Natural killer cell treated with Interleukin-12 subunit alpha and Interleukin-12 subunit beta and Interleukin-15 and Interleukin-18, amount 100 ng/mL, for 72 hours (primary cell): Measurements from ENCODE around the gene EPB41L5. TPM values are rescaled to one million over a fixed set of nuclear protein-coding genes. Genes with fewer than 3 reads are reported as not detected.
"Not testable (repeated sequence)": the region's sequence is repeated elsewhere in the genome, so short reads cannot be mapped to it uniquely, and the experiment has no call there.

Source experiments
- ATAC-seq, 2 donors: fragments of 150-1000 bp; cut with Tn5 transposase in 1 of 2; sonication (Bioruptor Pico), chemical (Tn5 transposase) in 1 of 2; 2 replicates each; pipeline ENCODE4 v1.10.0; 2021
- DNase-seq: peaks from one replicate; pipeline ENCODE4 v3.0.0; 2022; ENCODE audit warnings: low spot score
- H3K27ac Mint-ChIP-seq, 2 donors: 1 replicate in 1 of 2; 2 replicates in 1 of 2; pipeline ENCODE4 v1.8.0; 2022; ENCODE audit warnings: mixed read lengths in 2 of 2, mild to moderate bottlenecking in 1 of 2, moderate library complexity in 1 of 2
- H3K27me3 Mint-ChIP-seq, 2 donors: 1 replicate in 1 of 2; 2 replicates in 1 of 2; pipeline ENCODE4 v1.8.0; 2022; ENCODE audit warnings: mixed read lengths in 2 of 2
- H3K36me3 Mint-ChIP-seq: one replicate; pipeline ENCODE4 v1.8.0; 2022; ENCODE audit warnings: mixed read lengths
- H3K4me1 Mint-ChIP-seq, 2 donors: 1 replicate in 1 of 2; 2 replicates in 1 of 2; pipeline ENCODE4 v1.8.0; 2022; ENCODE audit warnings: low read depth in 2 of 2, mixed read lengths in 2 of 2, mild to moderate bottlenecking in 1 of 2
- H3K4me3 Mint-ChIP-seq: one replicate; pipeline ENCODE4 v1.8.0; 2022; ENCODE audit warnings: mixed read lengths
- H3K9me3 Mint-ChIP-seq: 2 replicates; pipeline ENCODE4 v1.8.0; 2022; ENCODE audit warnings: mixed read lengths
- total RNA-seq, 2 donors: library from RNA; stranded (reverse); gene quantifications; one replicate each; pipeline ENCODE4 v1.2.3, GENCODE V29; 2022

EPB41L5 gene
- total RNA-seq, 2 donors from 2014 or later: 4.2 to 9.1 TPM

- Mint-ChIP-seq H3K9me3 (no peaks in the 10 kb centered on the region), H3K4me3 (no peak overlapping the region), H3K27me3 (peaks cover 0 to 11% of the 10 kb centered on the region in 2 donors), H3K36me3 (no peaks in the 10 kb centered on the region), H3K27ac (no peak overlapping the region), H3K4me1 (peaks cover 0 to 4% of the 10 kb centered on the region in 2 donors)
- DNase-seq: no peak
- ATAC-seq: no peak
These were observed 25.2 kb downstream of the EPB41L5 start for GRCh38 chr2:120037995-120038541.

GRCh38 chr2:120042359-120042758 is 29.5 kb downstream of the EPB41L5 start:
- DNase-seq: no peak
- Mint-ChIP-seq H3K36me3 (peaks cover 11% of the 10 kb centered on the region), H3K27ac (no peak overlapping the region), H3K27me3 (no peaks in the 10 kb centered on the region), H3K4me1 (peaks cover 0 to 4% of the 10 kb centered on the region in 2 donors), H3K9me3 (no peaks in the 10 kb centered on the region), H3K4me3 (no peak overlapping the region)
- no peak for ATAC-seq

- no peaks in the 10 kb centered on the region for H3K4me1 Mint-ChIP-seq
- no peak overlapping the region for H3K27ac Mint-ChIP-seq
- no peaks in the 10 kb centered on the region for H3K27me3 Mint-ChIP-seq
- H3K4me3 Mint-ChIP-seq: no peak overlapping the region
- no peak for DNase-seq
- ATAC-seq: no peak
- H3K36me3 Mint-ChIP-seq: peaks cover 25% of the 10 kb centered on the region
- no peaks in the 10 kb centered on the region for H3K9me3 Mint-ChIP-seq
These were observed 31.5 kb downstream of the EPB41L5 start for GRCh38 chr2:120044336-120044735.

GRCh38 chr2:120045775-120046174 is 32.9 kb downstream of the EPB41L5 start:
- peaks cover 29% of the 10 kb centered on the region for H3K36me3 Mint-ChIP-seq
- H3K27me3 Mint-ChIP-seq, H3K4me1 Mint-ChIP-seq, H3K27ac Mint-ChIP-seq, DNase-seq, H3K4me3 Mint-ChIP-seq, ATAC-seq, H3K9me3 Mint-ChIP-seq: not testable (repeated sequence)

- peaks cover 30% of the 10 kb centered on the region for H3K36me3 Mint-ChIP-seq
- not testable (repeated sequence) for H3K27ac Mint-ChIP-seq, H3K4me1 Mint-ChIP-seq, H3K4me3 Mint-ChIP-seq, H3K9me3 Mint-ChIP-seq, ATAC-seq, DNase-seq, H3K27me3 Mint-ChIP-seq
These were observed 33.4 kb downstream of the EPB41L5 start for GRCh38 chr2:120046252-120046651.

- Mint-ChIP-seq H3K27ac (no peak overlapping the region), H3K27me3 (no peaks in the 10 kb centered on the region), H3K4me1 (peaks cover 0 to 2% of the 10 kb centered on the region in 2 donors), H3K4me3 (no peak overlapping the region), H3K9me3 (no peaks in the 10 kb centered on the region), H3K36me3 (peaks cover 16% of the 10 kb centered on the region)
- ATAC-seq (no peak), DNase-seq (no peak)
These were observed 39.7 kb downstream of the EPB41L5 start for GRCh38 chr2:120052597-120052996.

- Mint-ChIP-seq H3K36me3 (peaks cover 5% of the 10 kb centered on the region), H3K27me3 (no peaks in the 10 kb centered on the region), H3K27ac (no peak overlapping the region), H3K9me3 (no peaks in the 10 kb centered on the region), H3K4me1 (peaks cover 0 to 2% of the 10 kb centered on the region in 2 donors), H3K4me3 (no peak overlapping the region)
- DNase-seq (no peak), ATAC-seq (no peak)
These were observed 41.0 kb downstream of the EPB41L5 start for GRCh38 chr2:120053891-120054290.

- H3K9me3 Mint-ChIP-seq: no peaks in the 10 kb centered on the region
- no peaks in the 10 kb centered on the region for H3K4me1 Mint-ChIP-seq
- DNase-seq (no peak), ATAC-seq (no peak)
- H3K36me3 Mint-ChIP-seq: no peaks in the 10 kb centered on the region
- H3K27ac Mint-ChIP-seq: no peak overlapping the region
- H3K27me3 Mint-ChIP-seq: no peaks in the 10 kb centered on the region
- no peak overlapping the region for H3K4me3 Mint-ChIP-seq
These were observed 46.6 kb downstream of the EPB41L5 start for GRCh38 chr2:120059483-120059882.

GRCh38 chr2:120060088-120060623 is 47.3 kb downstream of the EPB41L5 start:
- H3K4me1 Mint-ChIP-seq: no peaks in the 10 kb centered on the region

GRCh38 chr2:120064664-120065063 is 51.8 kb downstream of the EPB41L5 start:
- no peaks in the 10 kb centered on the region for H3K9me3 Mint-ChIP-seq
- no peak overlapping the region for H3K27ac Mint-ChIP-seq
- peaks cover 4 to 5% of the 10 kb centered on the region in 2 donors for H3K27me3 Mint-ChIP-seq
- H3K36me3 Mint-ChIP-seq: no peaks in the 10 kb centered on the region
- no peak for DNase-seq
- ATAC-seq: no peak
- peaks cover 0 to 3% of the 10 kb centered on the region in 2 donors for H3K4me1 Mint-ChIP-seq
- H3K4me3 Mint-ChIP-seq: no peak overlapping the region

More at GRCh38 chr2:120060088-120060623, 47.3 kb downstream of the EPB41L5 start:
- H3K4me3 Mint-ChIP-seq: no peak overlapping the region
- no peaks in the 10 kb centered on the region for H3K27me3 Mint-ChIP-seq
- ATAC-seq (no peak), DNase-seq (no peak)
- no peaks in the 10 kb centered on the region for H3K36me3 Mint-ChIP-seq
- no peaks in the 10 kb centered on the region for H3K9me3 Mint-ChIP-seq
- H3K27ac Mint-ChIP-seq: no peak overlapping the region

- Mint-ChIP-seq H3K36me3 (no peaks in the 10 kb centered on the region), H3K9me3 (no peaks in the 10 kb centered on the region), H3K27me3 (peaks cover 4 to 8% of the 10 kb centered on the region in 2 donors), H3K27ac (no peak overlapping the region), H3K4me1 (peaks cover 0 to 10% of the 10 kb centered on the region in 2 donors), H3K4me3 (no peak overlapping the region)
- ATAC-seq: no peak
- no peak for DNase-seq
These were observed 54.1 kb downstream of the EPB41L5 start for GRCh38 chr2:120066800-120067547.

- not testable (repeated sequence) for DNase-seq, H3K27me3 Mint-ChIP-seq, H3K4me3 Mint-ChIP-seq, H3K36me3 Mint-ChIP-seq, H3K27ac Mint-ChIP-seq, H3K9me3 Mint-ChIP-seq, ATAC-seq
- peaks cover 0 to 10% of the 10 kb centered on the region in 2 donors for H3K4me1 Mint-ChIP-seq
These were observed 55.3 kb downstream of the EPB41L5 start for GRCh38 chr2:120068040-120068658.

- ATAC-seq: no peak
- peaks cover 0 to 7% of the 10 kb centered on the region in 2 donors for H3K4me1 Mint-ChIP-seq
- DNase-seq: no peak
- H3K9me3 Mint-ChIP-seq: no peaks in the 10 kb centered on the region
- H3K27me3 Mint-ChIP-seq: no peaks in the 10 kb centered on the region
- no peaks in the 10 kb centered on the region for H3K36me3 Mint-ChIP-seq
- H3K4me3 Mint-ChIP-seq: no peak overlapping the region
- H3K27ac Mint-ChIP-seq: no peak overlapping the region
These were observed 62.7 kb downstream of the EPB41L5 start for GRCh38 chr2:120075545-120075944.

GRCh38 chr2:120077896-120078295 is 65.0 kb downstream of the EPB41L5 start:
- Mint-ChIP-seq H3K36me3 (no peaks in the 10 kb centered on the region), H3K4me3 (no peak overlapping the region)
- ATAC-seq: no peak

More at GRCh38 chr2:120077896-120078295, 65.0 kb downstream of the EPB41L5 start:
- H3K27ac Mint-ChIP-seq: no peak overlapping the region
- no peak for DNase-seq
- H3K27me3 Mint-ChIP-seq: no peaks in the 10 kb centered on the region
- peaks cover 0 to 3% of the 10 kb centered on the region in 2 donors for H3K4me1 Mint-ChIP-seq
- no peaks in the 10 kb centered on the region for H3K9me3 Mint-ChIP-seq
